ENCODE results near the gene SNX1. TPM values are rescaled to one million over a fixed set of nuclear protein-coding genes. Genes with fewer than 3 reads are reported as not detected.
"Not testable (repeated sequence)": the region's sequence is repeated elsewhere in the genome, so short reads cannot be mapped to it uniquely, and the experiment has no call there.

Gene SNX1
- total RNA-seq, 4 donors from 2014 or later = 65.6 to 122 (median 83.8) TPM

- no peak for TF ChIP-seq CTCF (IDR thresholded peaks at IDR 0.05)
- Histone ChIP-seq H3K27ac (no peak overlapping the region), H3K4me3 (no peak overlapping the region), H3K4me1 (peaks cover 0 to 10% (median 3%) of the 10 kb centered on the region in 4 donors), H3K27me3 (no peaks in the 10 kb centered on the region), H3K36me3 (no peaks in the 10 kb centered on the region), H3K9me3 (no peaks in the 10 kb centered on the region)
- DNase-seq = no peak
Measured at GRCh38 chr15:64051093-64051402, 44.7 kb upstream of the SNX1 start.

GRCh38 chr15:64051407-64052259 is 44.1 kb upstream of the SNX1 start:
- Histone ChIP-seq H3K4me1 (peaks cover 0 to 9% (median 2%) of the 10 kb centered on the region in 4 donors), H3K9me3 (no peaks in the 10 kb centered on the region), H3K4me3 (no peak overlapping the region), H3K27ac (peak overlapping the region in 1 of 4 donors; percentile 49), H3K36me3 (no peaks in the 10 kb centered on the region), H3K27me3 (no peaks in the 10 kb centered on the region)
- no peak for TF ChIP-seq CTCF (IDR thresholded peaks at IDR 0.05)
- TF ChIP-seq POLR2A (IDR thresholded peaks at IDR 0.05) = no peak
- DNase-seq = no peak

GRCh38 chr15:64052925-64053491 is 42.8 kb upstream of the SNX1 start:
- Histone ChIP-seq H3K27ac (no peak overlapping the region), H3K36me3 (no peaks in the 10 kb centered on the region), H3K4me1 (no peaks in the 10 kb centered on the region), H3K4me3 (no peak overlapping the region), H3K9me3 (no peaks in the 10 kb centered on the region), H3K27me3 (no peaks in the 10 kb centered on the region)
- DNase-seq = no peak
- TF ChIP-seq POLR2A (IDR thresholded peaks at IDR 0.05) (no peak), CTCF (IDR thresholded peaks at IDR 0.05) (no peak)

GRCh38 chr15:64053674-64054073 is 42.1 kb upstream of the SNX1 start:
- not testable (repeated sequence) for H3K36me3 ChIP-seq, DNase-seq, H3K4me1 ChIP-seq, H3K27ac ChIP-seq, H3K4me3 ChIP-seq, H3K27me3 ChIP-seq, H3K9me3 ChIP-seq

- Histone ChIP-seq H3K27ac (no peak overlapping the region), H3K4me1 (no peaks in the 10 kb centered on the region), H3K27me3 (no peaks in the 10 kb centered on the region), H3K36me3 (no peaks in the 10 kb centered on the region), H3K4me3 (no peak overlapping the region), H3K9me3 (no peaks in the 10 kb centered on the region)
- no peak for TF ChIP-seq POLR2A (IDR thresholded peaks at IDR 0.05)
- no peak for TF ChIP-seq CTCF (IDR thresholded peaks at IDR 0.05)
- no peak for DNase-seq
Measured at GRCh38 chr15:64058279-64058678, 37.5 kb upstream of the SNX1 start.

- not testable (repeated sequence) for H3K36me3 ChIP-seq, H3K4me3 ChIP-seq, H3K9me3 ChIP-seq, H3K4me1 ChIP-seq, DNase-seq, H3K27me3 ChIP-seq, H3K27ac ChIP-seq
Measured at GRCh38 chr15:64059104-64059503, 36.7 kb upstream of the SNX1 start.
